ENCODE data around the gene HAPLN3. TPM values are rescaled to one million over a fixed set of nuclear protein-coding genes. Genes with fewer than 3 reads are reported as not detected.

The HAPLN3 gene
- total RNA-seq, 1 donor from 2014 or later, result 16.8 TPM

- H3K36me3 ChIP-seq (ENCODE audit: control insufficient read depth, insufficient read depth, low read length), result no peaks in the 10 kb centered on the region
- no peak for TF ChIP-seq CTCF (IDR thresholded peaks at IDR 0.05; ENCODE audit: insufficient read depth, low read length, poor library complexity, severe bottlenecking)
- no peak overlapping the region for H3K4me3 ChIP-seq (ENCODE audit: low read depth, low read length)
- H3K27me3 ChIP-seq (ENCODE audit: control insufficient read depth, insufficient read depth, low read length), result peaks cover 28% of the 10 kb centered on the region
- no peak for DNase-seq (ENCODE audit: low read depth)
Observed at GRCh38 chr15:88872706-88873105, 22.6 kb downstream of the HAPLN3 start.

- no peak for TF ChIP-seq CTCF (IDR thresholded peaks at IDR 0.05; ENCODE audit: insufficient read depth, low read length, poor library complexity, severe bottlenecking)
- Histone ChIP-seq H3K27me3 (ENCODE audit: control insufficient read depth, insufficient read depth, low read length) (peaks cover 28% of the 10 kb centered on the region), H3K36me3 (ENCODE audit: control insufficient read depth, insufficient read depth, low read length) (no peaks in the 10 kb centered on the region), H3K4me3 (ENCODE audit: low read depth, low read length) (no peak overlapping the region)
- no peak for DNase-seq (ENCODE audit: low read depth)
Observed at GRCh38 chr15:88872106-88872505, 23.2 kb downstream of the HAPLN3 start.

DNA sequence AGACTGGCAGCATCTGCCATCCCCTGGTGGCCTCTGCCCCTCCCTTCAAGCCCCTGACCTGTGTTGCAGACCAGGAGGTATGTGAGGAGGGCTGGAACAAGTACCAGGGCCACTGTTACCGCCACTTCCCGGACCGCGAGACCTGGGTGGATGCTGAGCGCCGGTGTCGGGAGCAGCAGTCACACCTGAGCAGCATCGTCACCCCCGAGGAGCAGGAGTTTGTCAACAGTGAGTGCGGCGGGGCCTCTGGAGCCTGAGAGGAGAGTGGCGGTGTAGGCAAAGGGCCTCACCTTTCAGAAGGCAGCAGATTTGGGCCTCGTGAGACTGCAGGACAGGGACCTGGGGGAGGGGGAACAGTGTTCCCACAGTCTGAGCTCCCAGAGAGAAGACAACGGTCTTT lies 24.0 kb downstream of the HAPLN3 start:
- no peaks in the 10 kb centered on the region for H3K36me3 ChIP-seq (ENCODE audit: control insufficient read depth, insufficient read depth, low read length)
- TF ChIP-seq CTCF (IDR thresholded peaks at IDR 0.05; ENCODE audit: insufficient read depth, low read length, poor library complexity, severe bottlenecking), result no peak
- DNase-seq (ENCODE audit: low read depth), result no peak
- H3K4me3 ChIP-seq (ENCODE audit: low read depth, low read length), result no peak overlapping the region
- H3K27me3 ChIP-seq (ENCODE audit: control insufficient read depth, insufficient read depth, low read length), result peaks cover 28% of the 10 kb centered on the region

DNA sequence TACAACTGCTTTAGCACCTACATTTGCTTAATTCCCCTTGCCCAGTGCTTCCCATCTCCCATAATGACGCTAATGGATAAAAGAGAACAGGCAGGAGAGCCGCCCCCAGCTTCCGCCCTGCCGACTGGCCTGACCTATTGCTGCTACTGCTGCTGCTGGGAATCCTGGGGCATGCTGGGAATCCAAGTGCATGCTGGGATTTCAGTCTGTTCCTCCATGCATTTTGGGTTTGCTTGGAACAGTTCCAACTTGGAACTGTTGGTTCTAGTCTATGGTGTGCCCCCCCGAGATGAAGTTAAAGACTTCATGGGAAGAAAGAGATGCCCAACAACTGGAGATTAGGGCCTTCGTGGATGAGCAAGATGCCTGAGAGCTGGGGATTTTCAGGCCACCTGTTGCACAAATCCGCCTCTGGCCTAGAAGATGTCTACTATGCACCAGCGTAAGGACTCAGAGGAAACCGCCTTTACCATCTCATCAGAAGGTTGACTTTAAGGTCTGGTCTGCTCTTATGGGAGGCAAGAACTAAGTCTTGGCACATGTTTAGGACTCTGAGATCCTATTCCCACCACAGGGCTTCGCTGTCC lies 29.0 kb downstream of the HAPLN3 start:
- DNase-seq (ENCODE audit: low read depth), result no peak
- no peak for TF ChIP-seq CTCF (IDR thresholded peaks at IDR 0.05; ENCODE audit: insufficient read depth, low read length, poor library complexity, severe bottlenecking)
- no peaks in the 10 kb centered on the region for H3K36me3 ChIP-seq (ENCODE audit: control insufficient read depth, insufficient read depth, low read length)
- peaks cover 15% of the 10 kb centered on the region for H3K27me3 ChIP-seq (ENCODE audit: control insufficient read depth, insufficient read depth, low read length)
- H3K4me3 ChIP-seq (ENCODE audit: low read depth, low read length), result no peak overlapping the region

DNA sequence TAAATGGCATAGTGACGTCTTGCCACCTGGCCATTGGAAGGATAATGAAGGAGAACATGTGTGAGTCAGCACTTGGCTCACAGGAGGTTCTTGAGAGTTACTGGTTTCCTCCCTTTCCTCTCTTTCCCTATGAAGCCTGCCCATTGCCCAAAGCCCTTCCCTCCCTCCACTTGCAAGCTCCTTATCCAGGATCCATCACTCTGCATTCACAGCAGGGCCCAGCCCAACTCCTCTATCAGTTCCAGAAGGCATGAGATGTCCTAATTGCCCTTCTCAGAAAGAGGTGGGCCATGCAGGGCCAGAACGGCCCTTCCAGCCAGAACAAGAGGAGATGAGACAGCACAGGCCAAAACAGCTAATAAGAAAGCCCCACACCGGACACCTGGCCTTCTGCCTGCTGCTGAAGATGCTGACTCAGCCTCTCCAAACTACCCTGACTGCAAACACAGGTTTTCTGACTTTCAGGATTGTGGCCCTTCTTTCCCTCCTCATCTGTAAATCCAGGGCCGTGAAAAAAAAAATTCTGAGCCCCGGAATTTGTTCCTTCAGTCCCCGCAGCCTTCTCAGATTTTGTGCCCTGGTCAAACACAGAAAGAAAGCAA lies 29.7 kb downstream of the HAPLN3 start:
- no peak for TF ChIP-seq CTCF (IDR thresholded peaks at IDR 0.05; ENCODE audit: insufficient read depth, low read length, poor library complexity, severe bottlenecking)
- no peak for DNase-seq (ENCODE audit: low read depth)
- peaks cover 7% of the 10 kb centered on the region for H3K27me3 ChIP-seq (ENCODE audit: control insufficient read depth, insufficient read depth, low read length)
- H3K4me3 ChIP-seq (ENCODE audit: low read depth, low read length), result no peak overlapping the region
- H3K36me3 ChIP-seq (ENCODE audit: control insufficient read depth, insufficient read depth, low read length), result no peaks in the 10 kb centered on the region

Data from kidney epithelial cell (primary cell).